GM06990 (cell line): Measurements from ENCODE around the gene NCS1.
A peak's percentile ranks its signal among the peaks of the same experiment; 100 is the strongest.

ENCODE experiments used
- DNase-seq: peaks from one replicate; pipeline ENCODE4 v3.0.0-alpha.2; 2011; ENCODE audit not compliant: insufficient read length; ENCODE audit errors: extremely low read depth
- H3K27me3 ChIP-seq: replicated peaks from 2 replicates; pipeline ENCODE4 v1.6.0; 2011; ENCODE audit warnings: low read length; ENCODE audit not compliant: control insufficient read depth, insufficient read depth
- H3K36me3 ChIP-seq: 2 replicates; pipeline ENCODE4 v1.5.1; 2011; ENCODE audit warnings: low read length; ENCODE audit not compliant: control insufficient read depth, insufficient read depth
- H3K4me3 ChIP-seq: replicated peaks from 2 replicates; pipeline ENCODE4 v1.5.1; 2011; ENCODE audit warnings: low read depth, mild to moderate bottlenecking, control low read depth, low read length
- CTCF ChIP-seq: IDR thresholded peaks from 2 replicates; pipeline ENCODE4 v1.5.1; 2011; ENCODE audit warnings: low read length, control low read depth, mild to moderate bottlenecking, inconsistent platforms; ENCODE audit not compliant: insufficient read depth, poor library complexity, severe bottlenecking

Gene NCS1

GRCh38 chr9:130172161-130172857, at the start of gene NCS1:
TSS of gene NCS1 (plus strand) at chr9:130172404. CDS start at chr9:130172664, 260 bp downstream.
- no peak within 1 kb of the TSS for H3K4me3 ChIP-seq
- peaks cover 6% of the 10 kb centered on the region for H3K27me3 ChIP-seq
- DNase-seq: no peak
- no peaks in the 10 kb centered on the region for H3K36me3 ChIP-seq
- no peak for TF ChIP-seq CTCF

- Histone ChIP-seq H3K27me3 (no peaks in the 10 kb centered on the region), H3K4me3 (no peak overlapping the region), H3K36me3 (peaks cover 4% of the 10 kb centered on the region)
- peak; percentile 60 for DNase-seq
- no peak for TF ChIP-seq CTCF
These were observed 49.7 kb upstream of the NCS1 start for GRCh38 chr9:130122456-130122855.

- H3K27me3 ChIP-seq: no peaks in the 10 kb centered on the region
- DNase-seq: no peak
- H3K36me3 ChIP-seq: peaks cover 2% of the 10 kb centered on the region
- no peak overlapping the region for H3K4me3 ChIP-seq
- no peak for TF ChIP-seq CTCF
These were observed 47.9 kb upstream of the NCS1 start for GRCh38 chr9:130124085-130124860.

GRCh38 chr9:130126721-130127433, 45.3 kb upstream of the NCS1 start:
- no peaks in the 10 kb centered on the region for H3K27me3 ChIP-seq
- no peak for DNase-seq
- H3K36me3 ChIP-seq: peaks cover 5% of the 10 kb centered on the region; the same call in 1 of the 2 replicates
- TF ChIP-seq CTCF: no peak
- no peak overlapping the region for H3K4me3 ChIP-seq

GRCh38 chr9:130128251-130128650, 44.0 kb upstream of the NCS1 start:
- peak; percentile 56 for DNase-seq

More at GRCh38 chr9:130128251-130128650, 44.0 kb upstream of the NCS1 start:
- H3K4me3 ChIP-seq: peak overlapping the region; percentile 18; the same call in 1 of the 2 replicates
- TF ChIP-seq CTCF: no peak
- no peaks in the 10 kb centered on the region for H3K27me3 ChIP-seq
- H3K36me3 ChIP-seq: peaks cover 5% of the 10 kb centered on the region; the same call in 1 of the 2 replicates
